Caco-2 (cell line): Measurements from ENCODE around the gene TNNI3. TPM values are rescaled to one million over a fixed set of nuclear protein-coding genes. Genes with fewer than 3 reads are reported as not detected.
A peak's percentile ranks its signal among the peaks of the same experiment; 100 is the strongest.

Experiments
- BruUV-seq: library from RNA; stranded (reverse); fragments of 400-500 nt; replicated peaks from 2 replicates; lab custom pipeline; 2021; lab: Mats Ljungman, UMichigan
- CTCF ChIA-PET: fragments of 300-600 bp; sonication (Branson Sonifier 250); formaldehyde crosslinking; loops from one replicate; lab custom pipeline; 2022; ENCODE audit warnings: antibody characterized with exemption; lab: Charles Lee
- POLR2A ChIA-PET: fragments of 300-600 bp; sonication (Branson Sonifier 250); formaldehyde crosslinking; loops from one replicate; lab custom pipeline; 2022; ENCODE audit warnings: antibody characterized with exemption; lab: Charles Lee
- DNase-seq, 2 experiments: peaks; one replicate each; pipeline versions ENCODE4 v3.0.0 to v3.0.0-alpha.2; 2020 to 2022
- H3K27me3 ChIP-seq: replicated peaks from 2 replicates; pipeline ENCODE4 v1.6.0; 2011; ENCODE audit warnings: low read length; ENCODE audit not compliant: control insufficient read depth, insufficient read depth
- H3K36me3 ChIP-seq: 2 replicates; pipeline ENCODE4 v1.5.1; 2011; ENCODE audit warnings: low read length; ENCODE audit not compliant: control insufficient read depth, insufficient read depth
- H3K4me1 ChIP-seq: fragments of 250-450 bp; sonication (Bioruptor Pico); 2 replicates; pipeline ENCODE4 v1.5.1; 2020; ENCODE audit warnings: mild to moderate bottlenecking
- H3K4me3 ChIP-seq: 2 replicates; pipeline ENCODE4 v1.5.1; 2011; ENCODE audit warnings: low read depth, mild to moderate bottlenecking, control low read depth, low read length
- H3K9me3 ChIP-seq: fragments of 250-450 bp; sonication (Bioruptor Pico); 2 replicates; pipeline ENCODE4 v1.5.1; 2020; ENCODE audit warnings: mild to moderate bottlenecking, moderate library complexity
- H3K27ac Mint-ChIP-seq: one replicate; pipeline ENCODE4 v1.8.0; 2022; ENCODE audit warnings: mixed read lengths; ENCODE audit not compliant: unreplicated experiment
- H3K27me3 Mint-ChIP-seq: one replicate; pipeline ENCODE4 v1.8.0; 2022; ENCODE audit warnings: mixed read lengths; ENCODE audit not compliant: insufficient read depth, unreplicated experiment
- H3K36me3 Mint-ChIP-seq: one replicate; pipeline ENCODE4 v1.8.0; 2022; ENCODE audit warnings: mild to moderate bottlenecking, mixed read lengths; ENCODE audit not compliant: insufficient read depth, unreplicated experiment
- H3K4me1 Mint-ChIP-seq: one replicate; pipeline ENCODE4 v1.8.0; 2022; ENCODE audit warnings: low read depth, mixed read lengths; ENCODE audit not compliant: unreplicated experiment
- H3K4me3 Mint-ChIP-seq: one replicate; pipeline ENCODE4 v1.8.0; 2022; ENCODE audit warnings: mild to moderate bottlenecking, moderate library complexity, mixed read lengths; ENCODE audit not compliant: unreplicated experiment
- H3K9me3 Mint-ChIP-seq: one replicate; pipeline ENCODE4 v1.8.0; 2022; ENCODE audit warnings: mixed read lengths; ENCODE audit not compliant: unreplicated experiment
- CTCF ChIP-seq, 2 experiments: fragments of 200-600 bp in 1 of 2; IDR thresholded peaks; 1 replicate in 1 of 2; 2 replicates in 1 of 2; pipeline versions ENCODE4 v1.5.1 to v1.8.0; 2011 to 2022; ENCODE audit warnings: antibody characterized with exemption in 1 of 2, control low read depth in 1 of 2, inconsistent platforms in 1 of 2, low read depth in 1 of 2, low read length in 1 of 2, mild to moderate bottlenecking in 1 of 2, moderate library complexity in 1 of 2; ENCODE audit not compliant: insufficient read depth in 1 of 2, severe bottlenecking in 1 of 2, unreplicated experiment in 1 of 2
- intact Hi-C: fragments of 100-400 bp; cut with micrococcal nuclease; formaldehyde crosslinking; loops from one replicate; pipeline ENCODE4 v1.10.0; 2022; ENCODE audit not compliant: unreplicated experiment
- total RNA-seq: library from RNA; stranded (reverse); gene quantifications from 2 replicates; pipeline ENCODE4 v1.2.3, GENCODE V29; 2022

TNNI3 gene
- total RNA-seq, 1 experiment from 2014 or later, result 2.9 TPM

GRCh38 chr19:55152017-55152416 lies 5.5 kb downstream of the TNNI3 start:
- Mint-ChIP-seq H3K27ac (no peak overlapping the region), H3K4me3 (no peak overlapping the region), H3K36me3 (no peaks in the 10 kb centered on the region), H3K27me3 (peaks cover 4% of the 10 kb centered on the region), H3K9me3 (peaks cover 10% of the 10 kb centered on the region), H3K4me1 (peaks cover 20% of the 10 kb centered on the region)
- no peaks in the 10 kb centered on the region for H3K27me3 ChIP-seq
- H3K9me3 ChIP-seq, result no peaks in the 10 kb centered on the region
- H3K4me3 ChIP-seq, result no peak overlapping the region
- DNase-seq, result no peak
- intact Hi-C loops, result no loop called here
- H3K4me1 ChIP-seq, result peaks cover 12% of the 10 kb centered on the region; the same call in 1 of the 2 replicates
- no peak for TF ChIP-seq CTCF (IDR thresholded peaks at IDR 0.05; ENCODE audit: insufficient read depth in 1 of 2, low read depth in 1 of 2, low read length in 1 of 2, severe bottlenecking in 1 of 2, unreplicated experiment in 1 of 2)
- ChIA-PET POLR2A (no interaction called here), CTCF (interaction anchor here (1.0 to 1.3 kb wide), 2 partner anchors 8 to 14 kb away, joined by 3 to 5 read pairs; partner anchors contain the start of gene DNAAF3)
- BruUV-seq, result no TSS peak
- H3K36me3 ChIP-seq, result no peaks in the 10 kb centered on the region

GRCh38 chr19:55149078-55150003 lies 8.2 kb downstream of the TNNI3 start, which contains the start of gene TNNT1:
Gene TNNT1 (minus strand): TSS chr19:55149206. CDS start chr19:55147157, 2,049 bp downstream.
- Mint-ChIP-seq H3K27me3 (peaks cover 8% of the 10 kb centered on the region), H3K4me1 (peaks cover 20% of the 10 kb centered on the region), H3K9me3 (peaks cover 10% of the 10 kb centered on the region), H3K27ac (no peak within 1 kb of the TSS), H3K4me3 (peak within 1 kb of the TSS; percentile 17), H3K36me3 (no peaks in the 10 kb centered on the region)
- H3K9me3 ChIP-seq, result no peaks in the 10 kb centered on the region
- ChIA-PET CTCF (interaction anchor here (0.7 to 1.0 kb wide), 2 partner anchors 11 to 312 kb away, joined by 3 read pairs; no protein-coding TSS in a partner anchor), POLR2A (interaction anchor here (0.5 to 0.6 kb wide), 2 partner anchors 10 to 505 kb away, joined by 5 read pairs; no protein-coding TSS in a partner anchor)
- intact Hi-C loops, result no loop called here
- no peaks in the 10 kb centered on the region for H3K36me3 ChIP-seq
- no peaks in the 10 kb centered on the region for H3K27me3 ChIP-seq
- H3K4me3 ChIP-seq, result no peak within 1 kb of the TSS; the same call in 1 of the 2 replicates
- H3K4me1 ChIP-seq, result peaks cover 12% of the 10 kb centered on the region; the same call in 1 of the 2 replicates
- TF ChIP-seq CTCF (IDR thresholded peaks at IDR 0.05; ENCODE audit: insufficient read depth in 1 of 2, low read depth in 1 of 2, low read length in 1 of 2, severe bottlenecking in 1 of 2, unreplicated experiment in 1 of 2), result no peak
- DNase-seq, result peak; percentile 71 to 72
- no TSS peak for BruUV-seq

DNA sequence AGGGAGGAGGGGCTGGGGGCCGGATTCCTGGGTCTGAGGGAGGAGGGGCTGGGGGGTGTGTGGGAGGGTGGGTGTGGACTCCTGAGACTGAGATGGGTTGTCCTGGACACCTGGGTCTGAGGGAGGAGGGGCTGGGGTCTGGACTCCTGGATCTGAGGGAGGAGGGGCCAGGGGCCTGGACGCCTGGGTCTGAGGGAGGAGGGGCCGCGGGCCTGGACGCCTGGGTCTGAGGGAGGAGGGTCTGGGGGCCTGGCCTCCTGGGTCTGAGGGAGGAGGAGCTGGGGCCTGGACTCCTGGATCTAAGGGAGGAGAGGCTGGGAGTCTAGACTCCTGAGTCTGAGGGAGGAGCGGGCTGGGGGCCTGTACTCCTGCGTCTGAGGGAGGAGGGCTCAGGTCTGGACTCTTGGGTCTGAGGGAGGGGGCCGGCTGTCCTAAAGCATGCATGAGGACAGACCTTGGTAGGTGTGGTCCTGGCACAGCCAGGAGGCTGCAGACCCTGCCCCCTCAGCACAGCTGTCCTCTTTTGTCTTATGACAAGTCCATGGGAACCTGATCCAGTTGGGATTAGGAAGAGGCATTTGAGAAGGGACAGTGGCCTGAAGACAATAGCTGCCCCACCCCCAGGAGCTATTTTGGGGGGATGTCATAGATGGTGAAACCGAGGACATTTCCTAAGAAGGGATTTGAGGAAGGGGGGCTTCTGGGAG lies 9.8 kb downstream of the TNNI3 start:
- Mint-ChIP-seq H3K27ac (no peak overlapping the region), H3K4me3 (no peak overlapping the region), H3K9me3 (peaks cover 10% of the 10 kb centered on the region), H3K27me3 (peaks cover 8% of the 10 kb centered on the region), H3K36me3 (no peaks in the 10 kb centered on the region), H3K4me1 (peaks cover 20% of the 10 kb centered on the region)
- Histone ChIP-seq H3K4me3 (no peak overlapping the region), H3K4me1 (peaks cover 12% of the 10 kb centered on the region; the same call in 1 of the 2 replicates), H3K27me3 (no peaks in the 10 kb centered on the region), H3K9me3 (no peaks in the 10 kb centered on the region), H3K36me3 (no peaks in the 10 kb centered on the region)
- intact Hi-C loops, result no loop called here
- POLR2A ChIA-PET, result interaction anchor here (0.6 kb wide), 2 partner anchors 112 to 130 kb away, joined by 4 read pairs; no protein-coding TSS in a partner anchor
- no peak for TF ChIP-seq CTCF (IDR thresholded peaks at IDR 0.05; ENCODE audit: insufficient read depth in 1 of 2, low read depth in 1 of 2, low read length in 1 of 2, severe bottlenecking in 1 of 2, unreplicated experiment in 1 of 2)
- CTCF ChIA-PET, result interaction anchor here (0.5 to 2.4 kb wide), 6 partner anchors 12 to 684 kb away, joined by 3 to 27 read pairs (median 8); partner anchors contain the start of genes DNAAF3, LENG9 and SYT5
- peak; percentile 24 to 66 for DNase-seq
- no TSS peak for BruUV-seq
